ENCODE data around the gene BNIP2.
"Not testable (repeated sequence)": the region's sequence is repeated elsewhere in the genome, so short reads cannot be mapped to it uniquely, and the experiment has no call there.

BNIP2 gene

DNA sequence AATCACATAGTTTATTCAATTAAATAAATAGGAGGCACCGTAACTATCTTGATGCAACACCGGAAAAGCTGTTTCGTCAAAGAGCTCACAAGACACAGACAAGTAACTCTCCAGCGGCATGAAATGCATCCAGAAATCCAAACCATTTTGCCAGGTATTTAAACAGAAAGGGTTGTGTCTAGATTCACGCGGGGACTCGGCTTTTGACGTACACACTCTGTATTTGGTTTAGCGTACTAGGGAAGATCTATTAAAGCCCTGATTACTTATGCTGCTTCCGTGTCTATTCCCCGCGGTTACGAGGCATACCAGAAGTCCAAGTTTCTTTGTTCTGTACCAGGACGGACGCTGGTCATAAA lies 718 bp downstream of the BNIP2 start:
- DNase-seq (ENCODE audit: low read depth) = peak; percentile 25

GRCh38 chr15:59687836-59688235 lies 1.3 kb downstream of the BNIP2 start:
- DNase-seq (ENCODE audit: low read depth) = peak; percentile 8

DNA sequence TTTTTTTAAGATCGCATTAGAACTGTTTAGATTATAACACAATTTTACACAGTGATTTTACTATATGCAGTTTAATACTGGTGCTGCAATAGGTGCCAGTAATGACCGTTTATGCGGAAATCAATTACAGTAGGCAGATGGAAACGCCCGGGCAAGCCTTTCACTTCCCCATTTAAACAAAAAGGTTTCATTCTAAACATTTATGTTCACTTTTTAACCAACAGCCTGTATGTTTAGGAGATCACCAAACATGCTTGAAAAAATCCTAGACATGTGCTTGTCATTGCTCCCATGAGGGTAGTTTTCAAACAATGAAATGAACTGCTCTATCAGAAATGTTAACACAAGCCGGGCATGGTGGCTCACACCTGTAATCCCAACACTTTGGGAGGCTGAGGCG lies 2.7 kb downstream of the BNIP2 start:
- no peak for DNase-seq (ENCODE audit: low read depth)

GRCh38 chr15:59685737-59686297 lies 3.3 kb downstream of the BNIP2 start:
- peak; percentile 24 for DNase-seq (ENCODE audit: low read depth)

DNA sequence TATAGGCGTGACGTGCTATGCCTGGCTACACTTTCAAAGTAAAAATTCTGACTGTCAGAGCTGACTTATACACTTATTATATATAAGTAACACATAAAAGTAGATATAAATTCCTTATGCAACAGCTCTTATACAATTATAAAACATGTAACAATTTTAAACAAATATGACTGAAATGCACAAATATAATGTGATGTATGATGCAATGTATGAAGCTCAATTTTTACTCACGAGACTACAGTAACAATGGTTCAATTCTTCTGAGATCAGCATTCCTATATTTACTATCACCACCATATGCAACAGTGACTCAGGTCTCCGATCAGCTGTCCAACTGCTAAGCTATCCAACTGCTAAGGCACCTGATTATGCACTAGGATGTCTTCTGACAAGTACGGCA lies 8.2 kb downstream of the BNIP2 start:
- DNase-seq (ENCODE audit: low read depth) = no peak

DNA sequence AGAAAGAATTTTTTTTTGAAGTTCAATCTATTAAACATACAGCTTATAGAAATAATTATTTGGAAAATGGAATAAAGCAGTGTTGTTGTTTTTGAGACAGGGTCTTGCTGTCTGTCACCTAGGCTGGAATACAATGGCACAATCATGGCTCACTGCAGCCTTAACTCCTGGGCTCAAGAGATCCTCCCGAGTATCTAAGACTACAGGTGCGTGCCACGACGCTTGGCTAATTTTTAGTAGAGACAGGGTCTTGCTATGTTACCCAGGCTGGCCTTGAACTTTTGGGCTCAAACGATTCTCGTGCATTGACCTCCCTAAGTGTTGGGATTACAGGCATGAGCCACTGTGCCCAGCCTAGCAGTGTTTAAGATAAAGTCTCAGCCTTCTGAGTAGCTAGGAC lies 8.8 kb downstream of the BNIP2 start:
- DNase-seq (ENCODE audit: low read depth) = no peak

GRCh38 chr15:59678620-59679019 lies 10.5 kb downstream of the BNIP2 start:
- DNase-seq (ENCODE audit: low read depth) = no peak

DNA sequence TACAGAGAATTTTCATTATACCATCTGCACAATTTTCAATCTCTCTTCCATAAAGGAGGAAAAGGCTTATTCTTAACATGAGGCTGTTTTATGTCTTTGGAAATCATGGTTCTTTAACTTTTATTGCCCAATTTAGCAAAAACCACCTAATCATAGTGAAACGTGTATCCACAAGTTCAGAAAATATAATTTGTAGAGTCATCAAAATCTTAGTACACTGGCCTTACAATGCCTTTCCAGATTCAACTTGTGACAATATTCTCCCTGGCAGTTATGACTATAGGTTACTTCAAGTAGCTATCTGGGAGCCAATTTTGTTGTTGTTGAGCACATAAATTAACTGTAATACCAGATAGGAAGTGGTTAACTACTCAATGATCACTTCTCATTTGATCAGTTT lies 10.9 kb downstream of the BNIP2 start:
- DNase-seq (ENCODE audit: low read depth) = no peak

DNA sequence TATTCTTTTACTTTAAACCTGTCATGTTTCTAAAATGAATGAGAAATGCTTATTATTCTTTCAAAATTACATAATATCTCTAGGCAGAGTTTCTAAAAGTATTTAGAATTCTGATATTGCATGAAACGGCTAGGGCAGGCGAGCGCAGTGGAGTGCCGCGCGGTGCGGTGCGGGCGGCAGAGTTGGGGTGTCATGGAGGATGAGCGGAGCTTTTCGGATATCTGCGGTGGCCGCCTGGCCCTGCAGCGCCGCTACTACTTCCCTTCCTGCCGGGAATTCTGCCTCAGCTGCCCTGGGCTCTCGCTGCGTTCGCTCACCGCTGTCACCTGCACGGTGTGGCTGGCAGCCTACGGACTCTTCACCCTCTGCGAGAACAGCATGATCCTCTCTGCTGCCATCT lies 12.6 kb downstream of the BNIP2 start:
- no peak for DNase-seq (ENCODE audit: low read depth)

GRCh38 chr15:59674361-59674877 lies 14.7 kb downstream of the BNIP2 start:
- no peak for DNase-seq (ENCODE audit: low read depth)

GRCh38 chr15:59668556-59668955 lies 20.6 kb downstream of the BNIP2 start:
- no peak for DNase-seq (ENCODE audit: low read depth)

DNA sequence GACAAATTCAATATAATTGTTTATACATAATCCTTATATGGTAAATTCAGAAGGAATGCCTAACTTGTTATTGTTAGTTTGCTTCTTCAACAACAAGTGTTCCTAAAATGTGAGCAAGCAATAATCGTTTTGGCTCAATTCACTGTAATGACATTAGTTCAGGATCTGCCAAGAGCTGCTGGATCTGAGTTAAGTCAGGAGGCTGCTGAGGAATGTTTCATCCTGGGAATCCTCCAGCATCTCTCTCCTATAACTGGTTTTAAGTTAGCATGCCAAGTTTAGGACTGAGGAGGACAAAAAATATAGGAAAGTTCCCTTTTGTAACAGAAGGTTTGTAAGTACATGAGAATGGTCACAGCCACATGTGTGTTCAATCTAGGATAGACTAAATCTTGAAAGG lies 26.9 kb downstream of the BNIP2 start:
- peak; percentile 32 for DNase-seq (ENCODE audit: low read depth)

- DNase-seq (ENCODE audit: low read depth) = no peak
Observed at GRCh38 chr15:59659366-59659765, 29.8 kb downstream of the BNIP2 start.

- no peak for DNase-seq (ENCODE audit: low read depth)
Observed at GRCh38 chr15:59657635-59658125, 31.4 kb downstream of the BNIP2 start.

DNA sequence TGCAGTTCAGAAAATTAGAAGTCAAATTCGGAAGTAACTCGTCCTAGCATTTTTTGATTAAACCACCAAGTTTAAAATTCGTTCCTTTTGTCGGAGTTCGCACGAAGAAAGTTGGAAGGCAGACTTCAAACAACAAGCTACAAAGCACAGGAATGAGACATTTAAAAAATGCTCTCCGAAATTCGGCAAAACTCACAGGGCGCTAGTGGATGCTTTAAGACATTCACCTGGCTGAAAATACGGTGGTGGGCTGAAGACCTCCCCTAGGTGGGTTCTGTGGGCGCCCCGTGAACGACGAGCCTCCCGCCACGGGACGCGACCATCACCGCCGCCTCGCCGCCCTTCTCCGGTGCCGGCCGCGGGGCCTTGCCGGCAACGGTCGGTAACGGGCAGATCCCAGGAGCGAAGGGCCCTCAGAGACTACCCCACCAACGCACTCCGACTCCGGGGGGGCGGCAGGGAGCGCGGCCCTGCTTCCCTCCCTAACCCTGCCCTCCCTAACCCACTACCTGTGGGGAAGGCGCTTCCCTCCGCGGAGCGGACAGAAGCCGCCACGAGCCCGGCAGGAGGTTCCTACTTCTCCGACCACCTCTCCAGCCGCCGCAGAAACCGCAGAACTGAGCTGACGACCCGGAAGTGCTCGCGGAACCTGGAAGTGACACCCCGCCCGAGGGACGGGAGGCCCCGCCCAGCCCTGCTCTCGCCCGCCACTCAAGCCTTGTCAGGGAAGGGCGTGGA lies 32.1 kb downstream of the BNIP2 start, which contains the start of gene GTF2A2:
GTF2A2 (minus strand) TSS at position 619 of the 738 bp plus-strand sequence. CDS start 5,238 bp downstream, outside the sequence.
- DNase-seq (ENCODE audit: low read depth) = peak; percentile 54

- no peak for DNase-seq (ENCODE audit: low read depth)
Observed at GRCh38 chr15:59654046-59654445, 35.1 kb downstream of the BNIP2 start.

- DNase-seq (ENCODE audit: low read depth) = no peak
Observed at GRCh38 chr15:59649603-59650002, 39.5 kb downstream of the BNIP2 start.

GRCh38 chr15:59647085-59647484 lies 42.0 kb downstream of the BNIP2 start:
- DNase-seq (ENCODE audit: low read depth) = no peak

DNA sequence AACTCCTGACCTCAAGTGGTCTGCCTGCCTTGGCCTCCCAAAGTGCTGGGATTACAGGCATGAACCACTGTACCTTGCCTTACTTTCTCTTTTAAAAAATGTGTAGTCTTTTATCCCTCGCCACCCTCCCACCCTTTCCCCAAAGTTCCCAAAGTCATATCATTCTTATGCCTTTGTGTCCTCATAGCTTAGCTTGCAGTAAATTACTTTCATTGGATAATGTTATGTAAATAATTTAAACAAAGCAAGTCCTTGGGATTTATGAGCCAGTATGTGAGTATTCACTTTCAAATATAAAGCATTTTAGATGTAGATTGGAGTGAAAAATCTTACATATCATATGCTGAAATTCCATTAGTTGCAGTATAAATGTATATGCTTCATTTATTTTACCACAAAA lies 42.8 kb downstream of the BNIP2 start:
- DNase-seq (ENCODE audit: low read depth) = no peak

GRCh38 chr15:59645812-59646211 lies 43.3 kb downstream of the BNIP2 start:
- DNase-seq (ENCODE audit: low read depth) = not testable (repeated sequence)

DNA sequence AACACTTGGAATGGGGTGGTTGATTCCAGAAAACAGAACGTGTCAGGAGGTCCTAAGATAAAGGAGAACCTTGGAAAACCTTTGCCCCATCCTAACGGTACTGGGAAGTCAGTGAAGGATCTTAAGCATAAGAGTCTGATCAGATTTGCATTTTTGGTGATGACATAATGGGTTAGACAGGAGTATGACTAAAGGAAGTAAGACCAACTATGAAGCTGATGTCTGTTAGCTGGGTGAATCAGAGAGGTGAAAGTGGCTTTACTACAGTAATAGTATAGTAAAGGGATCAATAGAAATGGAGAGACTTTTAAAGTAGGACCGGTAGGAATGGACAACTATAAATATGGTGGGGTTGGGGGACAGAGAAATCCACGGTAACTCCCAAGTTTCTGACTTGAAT lies 44.4 kb downstream of the BNIP2 start:
- no peak for DNase-seq (ENCODE audit: low read depth)

GRCh38 chr15:59642351-59642750 lies 46.8 kb downstream of the BNIP2 start:
- no peak for DNase-seq (ENCODE audit: low read depth)

DNA sequence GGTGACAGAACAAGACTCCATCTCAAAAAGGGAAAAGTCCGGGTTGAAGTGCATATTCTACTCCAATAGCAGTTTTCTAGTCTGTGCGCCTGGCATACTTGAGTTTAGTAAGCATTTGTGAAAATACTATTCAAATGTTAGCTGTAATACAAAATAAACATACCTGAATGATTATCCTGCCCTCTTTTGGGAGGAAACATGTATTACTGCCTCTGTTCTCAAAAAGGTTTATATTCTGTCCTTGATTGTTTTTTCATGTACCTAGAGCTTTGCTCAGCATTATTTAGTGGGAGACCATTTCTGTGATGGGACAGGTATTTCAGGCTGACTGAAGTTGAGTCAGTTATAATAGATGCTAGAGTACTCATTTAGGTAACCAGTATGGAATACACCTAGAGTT lies 51.6 kb downstream of the BNIP2 start:
- DNase-seq (ENCODE audit: low read depth) = not testable (repeated sequence)

GRCh38 chr15:59636184-59636583 lies 52.9 kb downstream of the BNIP2 start:
- no peak for DNase-seq (ENCODE audit: low read depth)
